Uterus (tissue), 2 donors: Measurements from ENCODE around the gene CDH4.

Source experiments
- POLR2A ChIP-seq, 2 donors: fragments of 450-650 bp; IDR thresholded peaks; one replicate each; pipeline ENCODE4 v1.6.1; 2016; ENCODE audit warnings: antibody characterized with exemption in 2 of 2, mild to moderate bottlenecking in 1 of 2, moderate library complexity in 1 of 2
- TF ChIP-seq, protein P1 (sequence below), 4 experiments: fragments of 200-600 bp in 2 of 4; fragments of 450-650 bp in 2 of 4; sonication (generic) in 2 of 4; IDR thresholded peaks; one replicate each; pipeline ENCODE4 v1.5.1; 2016 to 2019; ENCODE audit warnings: antibody characterized with exemption in 4 of 4, mild to moderate bottlenecking in 2 of 4, moderate library complexity in 1 of 4

DNA sequence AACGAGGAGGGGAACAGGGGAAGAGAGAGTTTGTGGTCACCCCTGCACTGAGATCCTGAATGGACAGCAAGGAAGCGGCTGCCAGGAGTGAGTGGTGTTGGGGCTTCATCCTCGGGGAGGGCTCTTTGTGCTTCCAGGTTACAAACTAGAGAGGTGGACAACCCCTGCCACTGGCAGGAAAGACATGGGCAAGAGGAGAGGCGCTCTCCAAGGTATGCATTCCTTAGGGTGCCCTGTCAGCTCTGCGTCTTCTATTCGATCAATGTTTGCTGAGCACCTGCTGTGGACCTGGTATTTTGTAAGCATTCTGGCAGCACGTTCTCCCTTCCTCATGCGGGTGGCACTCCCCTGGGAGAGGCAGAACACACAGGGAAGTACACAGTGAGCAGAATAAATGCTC is 93.6 kb downstream of the CDH4 start:
- TF ChIP-seq, protein P1, sequence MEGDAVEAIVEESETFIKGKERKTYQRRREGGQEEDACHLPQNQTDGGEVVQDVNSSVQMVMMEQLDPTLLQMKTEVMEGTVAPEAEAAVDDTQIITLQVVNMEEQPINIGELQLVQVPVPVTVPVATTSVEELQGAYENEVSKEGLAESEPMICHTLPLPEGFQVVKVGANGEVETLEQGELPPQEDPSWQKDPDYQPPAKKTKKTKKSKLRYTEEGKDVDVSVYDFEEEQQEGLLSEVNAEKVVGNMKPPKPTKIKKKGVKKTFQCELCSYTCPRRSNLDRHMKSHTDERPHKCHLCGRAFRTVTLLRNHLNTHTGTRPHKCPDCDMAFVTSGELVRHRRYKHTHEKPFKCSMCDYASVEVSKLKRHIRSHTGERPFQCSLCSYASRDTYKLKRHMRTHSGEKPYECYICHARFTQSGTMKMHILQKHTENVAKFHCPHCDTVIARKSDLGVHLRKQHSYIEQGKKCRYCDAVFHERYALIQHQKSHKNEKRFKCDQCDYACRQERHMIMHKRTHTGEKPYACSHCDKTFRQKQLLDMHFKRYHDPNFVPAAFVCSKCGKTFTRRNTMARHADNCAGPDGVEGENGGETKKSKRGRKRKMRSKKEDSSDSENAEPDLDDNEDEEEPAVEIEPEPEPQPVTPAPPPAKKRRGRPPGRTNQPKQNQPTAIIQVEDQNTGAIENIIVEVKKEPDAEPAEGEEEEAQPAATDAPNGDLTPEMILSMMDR (IDR thresholded peaks at IDR 0.05), result no peak
- TF ChIP-seq POLR2A (IDR thresholded peaks at IDR 0.05), result no peak
